ENCODE results near the gene CTNNA3. TPM values are rescaled to one million over a fixed set of nuclear protein-coding genes. Genes with fewer than 3 reads are reported as not detected.

The CTNNA3 gene
- total and polyA plus RNA-seq, 12 donors: 2.0 to 213 (median 171) TPM

- DNase-seq (peak; percentile 10 to 32), ATAC-seq (peak in 2 of 8 donors; percentile 52 to 69)
- H3K27ac ChIP-seq: no peak overlapping the region
- intact Hi-C loops (cut with DNase I): no loop called here
- H3K4me1 ChIP-seq: peaks cover 0 to 9% (median 0%) of the 10 kb centered on the region in 9 donors
- no peak overlapping the region for H3K4me3 ChIP-seq
- H3K36me3 ChIP-seq: no peaks in the 10 kb centered on the region
- WGBS, 2 donors: 13 to 43% methylated on average over 1 of the region's 1 CpG
- peaks cover 0 to 20% (median 3%) of the 10 kb centered on the region in 11 donors for H3K9me3 ChIP-seq
- H3K27me3 ChIP-seq: no peaks in the 10 kb centered on the region
- TF ChIP-seq, protein P1, sequence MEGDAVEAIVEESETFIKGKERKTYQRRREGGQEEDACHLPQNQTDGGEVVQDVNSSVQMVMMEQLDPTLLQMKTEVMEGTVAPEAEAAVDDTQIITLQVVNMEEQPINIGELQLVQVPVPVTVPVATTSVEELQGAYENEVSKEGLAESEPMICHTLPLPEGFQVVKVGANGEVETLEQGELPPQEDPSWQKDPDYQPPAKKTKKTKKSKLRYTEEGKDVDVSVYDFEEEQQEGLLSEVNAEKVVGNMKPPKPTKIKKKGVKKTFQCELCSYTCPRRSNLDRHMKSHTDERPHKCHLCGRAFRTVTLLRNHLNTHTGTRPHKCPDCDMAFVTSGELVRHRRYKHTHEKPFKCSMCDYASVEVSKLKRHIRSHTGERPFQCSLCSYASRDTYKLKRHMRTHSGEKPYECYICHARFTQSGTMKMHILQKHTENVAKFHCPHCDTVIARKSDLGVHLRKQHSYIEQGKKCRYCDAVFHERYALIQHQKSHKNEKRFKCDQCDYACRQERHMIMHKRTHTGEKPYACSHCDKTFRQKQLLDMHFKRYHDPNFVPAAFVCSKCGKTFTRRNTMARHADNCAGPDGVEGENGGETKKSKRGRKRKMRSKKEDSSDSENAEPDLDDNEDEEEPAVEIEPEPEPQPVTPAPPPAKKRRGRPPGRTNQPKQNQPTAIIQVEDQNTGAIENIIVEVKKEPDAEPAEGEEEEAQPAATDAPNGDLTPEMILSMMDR (IDR thresholded peaks at IDR 0.05): no peak
These were observed 243.1 kb downstream of the CTNNA3 start for GRCh38 chr10:67452892-67453291.

DNA sequence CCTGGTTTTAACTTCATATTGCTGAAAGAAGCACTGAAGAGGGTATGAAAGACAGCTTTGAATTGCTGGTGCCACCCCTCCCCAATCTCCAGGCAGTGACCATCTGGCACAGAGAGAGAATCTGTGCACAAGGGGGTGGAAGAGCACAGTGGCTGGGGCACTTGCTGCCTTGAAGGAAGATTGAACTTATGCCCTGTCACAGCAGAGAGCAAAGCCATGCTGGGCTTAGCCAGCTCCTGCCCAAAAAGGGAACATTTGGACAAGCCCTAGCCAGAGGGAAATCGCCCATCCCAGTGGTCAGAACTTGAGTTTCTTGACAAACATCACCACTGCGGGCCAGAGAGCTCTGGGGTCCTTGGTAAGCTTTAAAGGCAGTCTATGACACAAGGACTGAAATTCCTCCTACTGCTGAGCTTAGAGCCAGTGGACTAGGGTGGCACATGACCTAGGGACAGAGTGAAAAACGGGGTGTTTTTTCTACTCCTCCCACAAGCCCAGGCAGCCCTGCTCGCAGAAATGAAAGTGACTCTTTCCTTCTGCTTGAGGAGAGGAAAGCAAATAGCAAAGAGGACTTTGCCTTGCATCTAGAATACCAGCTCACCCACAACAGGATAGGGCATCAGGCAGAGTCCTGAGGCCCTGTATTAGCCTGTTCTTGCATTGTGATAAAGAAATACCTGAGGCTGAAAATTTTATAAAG is 257.2 kb downstream of the CTNNA3 start:
- Histone ChIP-seq H3K36me3 (no peaks in the 10 kb centered on the region), H3K9me3 (peaks cover 0 to 41% (median 6%) of the 10 kb centered on the region in 11 donors), H3K4me1 (peaks cover 0 to 12% (median 0%) of the 10 kb centered on the region in 9 donors), H3K27me3 (no peaks in the 10 kb centered on the region), H3K4me3 (no peak overlapping the region), H3K27ac (no peak overlapping the region)
- TF ChIP-seq, protein P1 (IDR thresholded peaks at IDR 0.05): no peak
- DNase-seq: no peak
- WGBS, 2 donors: 49 to 62% methylated on average over 4 of the region's 4 CpGs
- peak in 1 of 8 donors; percentile 19 for ATAC-seq
- intact Hi-C loops (cut with DNase I): no loop called here

GRCh38 chr10:67433276-67433675 is 262.7 kb downstream of the CTNNA3 start:
- no peaks in the 10 kb centered on the region for H3K27me3 ChIP-seq
- no peaks in the 10 kb centered on the region for H3K36me3 ChIP-seq
- DNase-seq (no peak), ATAC-seq (no peak)
- intact Hi-C loops (cut with DNase I): no loop called here
- H3K4me1 ChIP-seq: peaks cover 0 to 12% (median 0%) of the 10 kb centered on the region in 9 donors
- H3K4me3 ChIP-seq: no peak overlapping the region
- no peak overlapping the region for H3K27ac ChIP-seq
- peaks cover 0 to 16% (median 0%) of the 10 kb centered on the region in 11 donors for H3K9me3 ChIP-seq
- 63 to 74% methylated on average over 2 of the region's 2 CpGs for WGBS, 2 donors
- TF ChIP-seq, protein P1 (IDR thresholded peaks at IDR 0.05): no peak

- intact Hi-C loops (cut with DNase I): no loop called here
- TF ChIP-seq, protein P1 (IDR thresholded peaks at IDR 0.05): no peak
- no peak for DNase-seq
- no peaks in the 10 kb centered on the region for H3K4me1 ChIP-seq
- H3K9me3 ChIP-seq: peaks cover 0 to 18% (median 4%) of the 10 kb centered on the region in 11 donors
- H3K4me3 ChIP-seq: no peak overlapping the region
- ATAC-seq: no peak
- H3K27ac ChIP-seq: no peak overlapping the region
- no peaks in the 10 kb centered on the region for H3K27me3 ChIP-seq
- H3K36me3 ChIP-seq: no peaks in the 10 kb centered on the region
- 77 to 80% methylated on average over 3 of the region's 3 CpGs for WGBS, 2 donors
These were observed 293.4 kb downstream of the CTNNA3 start for GRCh38 chr10:67402620-67403019.
